Head of caudate nucleus (tissue), 42 donors: Measurements from ENCODE around the gene ANO9.
"Not testable (repeated sequence)": the region's sequence is repeated elsewhere in the genome, so short reads cannot be mapped to it uniquely, and the experiment has no call there.

ENCODE experiments used
- DNase-seq, 42 donors: peaks; one replicate each; pipeline versions ENCODE4 v3.0.0 to v3.0.0-alpha.2; 2020 to 2021; ENCODE audit warnings: mixed read lengths in 7 of 42
- intact Hi-C: fragments of 100-400 bp; cut with DNase I; formaldehyde crosslinking; loops from one replicate; pipeline ENCODE4 v1.15.0; 2022

ANO9 gene

GRCh38 chr11:441043-441417 is 781 bp downstream of the ANO9 start:
- intact Hi-C loops, result no loop called here
- DNase-seq, result no peak

GRCh38 chr11:440065-441042 is 1.5 kb downstream of the ANO9 start:
- intact Hi-C loops, result no loop called here
- DNase-seq, result peak in 9 of 42 donors; percentile 18 to 62 (median 43)

GRCh38 chr11:439315-440064 is 2.3 kb downstream of the ANO9 start:
- DNase-seq, result no peak
- intact Hi-C loops, result no loop called here

GRCh38 chr11:438101-438844 is 3.5 kb downstream of the ANO9 start:
- intact Hi-C loops, result no loop called here
- no peak for DNase-seq

- no peak for DNase-seq
- intact Hi-C loops, result no loop called here
Observed at GRCh38 chr11:437228-437870, 4.5 kb downstream of the ANO9 start.

- intact Hi-C loops, DNase-seq: not testable (repeated sequence)
Observed at GRCh38 chr11:434999-435740, 6.6 kb downstream of the ANO9 start.

- no peak for DNase-seq
- intact Hi-C loops, result no loop called here
Observed at GRCh38 chr11:434496-434895, 7.3 kb downstream of the ANO9 start.

- intact Hi-C loops, result no loop called here
- peak in 1 of 42 donors; percentile 1 for DNase-seq
Observed at GRCh38 chr11:433641-434040, 8.2 kb downstream of the ANO9 start.

- intact Hi-C loops, result no loop called here
- DNase-seq, result no peak
Observed at GRCh38 chr11:433111-433510, 8.7 kb downstream of the ANO9 start.

GRCh38 chr11:432501-433100 is 9.2 kb downstream of the ANO9 start:
- intact Hi-C loops, result no loop called here
- DNase-seq, result no peak

- intact Hi-C loops, result no loop called here
- DNase-seq, result no peak
Observed at GRCh38 chr11:431921-432320, 9.9 kb downstream of the ANO9 start.

GRCh38 chr11:429931-430456 is 11.8 kb downstream of the ANO9 start:
- intact Hi-C loops, result no loop called here

GRCh38 chr11:429391-429790 is 12.4 kb downstream of the ANO9 start:
- intact Hi-C loops, result no loop called here
- no peak for DNase-seq

More at GRCh38 chr11:429931-430456, 11.8 kb downstream of the ANO9 start:
- no peak for DNase-seq

- intact Hi-C loops, result no loop called here
- DNase-seq, result no peak
Observed at GRCh38 chr11:428295-428694, 13.5 kb downstream of the ANO9 start.

GRCh38 chr11:426851-427250 is 15.0 kb downstream of the ANO9 start:
- intact Hi-C loops, result no loop called here
- peak in 1 of 42 donors; percentile 1 for DNase-seq

GRCh38 chr11:425301-425700 is 16.5 kb downstream of the ANO9 start:
- intact Hi-C loops, result no loop called here
- no peak for DNase-seq

- intact Hi-C loops, DNase-seq: not testable (repeated sequence)
Observed at GRCh38 chr11:424766-425165, 17.0 kb downstream of the ANO9 start.

GRCh38 chr11:424232-424631 is 17.6 kb downstream of the ANO9 start:
- no peak for DNase-seq
- intact Hi-C loops, result no loop called here
